Measurements from ENCODE around the gene HOXA11.

The HOXA11 gene

GRCh38 chr7:27182861-27183681 is 2.0 kb downstream of the HOXA11 start:
- Histone ChIP-seq H3K36me3 (ENCODE audit: control insufficient read depth in 1 of 2, insufficient read depth in 2 of 2, low read depth in 1 of 2, low read length in 2 of 2) (peaks cover 6 to 13% of the 10 kb centered on the region in 2 experiments), H4K91ac (ENCODE audit: low read length) (peak overlapping the region; percentile 58), H3K4me2 (ENCODE audit: low read length, poor library complexity, severe bottlenecking) (peak overlapping the region; percentile 88), H2BK15ac (ENCODE audit: low read depth, poor library complexity, severe bottlenecking) (no peak overlapping the region), H2BK5ac (ENCODE audit: low read depth, low read length, poor library complexity, severe bottlenecking) (peak overlapping the region; percentile 57), H2AFZ (ENCODE audit: low read depth, low read length) (no peak overlapping the region), H3K18ac (ENCODE audit: low read depth in 1 of 2, low read length in 2 of 2) (no peak overlapping the region), H3K27ac (ENCODE audit: low read length, poor library complexity, severe bottlenecking) (peak overlapping the region; percentile 70), H3K4ac (ENCODE audit: low read depth in 1 of 2, low read length in 2 of 2) (no peak overlapping the region), H3K4me1 (ENCODE audit: control insufficient read depth, insufficient read depth, low read depth, low read length) (peaks cover 18% of the 10 kb centered on the region), H2BK120ac (ENCODE audit: low read depth, low read length) (peak overlapping the region; percentile 43), H3K27me3 (ENCODE audit: control insufficient read depth in 1 of 2, insufficient read depth in 1 of 2, low read length in 2 of 2) (peaks cover 0 to under 1% of the 10 kb centered on the region in 2 experiments), H3K14ac (ENCODE audit: low read length in 2 of 2) (no peak overlapping the region), H3K9ac (ENCODE audit: low read length) (peak overlapping the region; percentile 94), H3K9me3 (ENCODE audit: control insufficient read depth, low read length) (no peaks in the 10 kb centered on the region), H3K79me1 (replicated peaks; ENCODE audit: low read length, poor library complexity, severe bottlenecking) (no peaks in the 10 kb centered on the region), H3K4me3 (ENCODE audit: insufficient read depth in 1 of 2, low read depth in 1 of 2, low read length in 2 of 2) (peak overlapping the region; percentile 68 to 84), H3K23ac (ENCODE audit: low read length in 2 of 2) (no peak overlapping the region), H2AK5ac (ENCODE audit: low read length, severe bottlenecking) (peak overlapping the region; percentile 40), H4K8ac (ENCODE audit: low read length) (peak overlapping the region; percentile 46), H2BK12ac (ENCODE audit: low read length in 2 of 2) (peak overlapping the region in 1 of 2 experiments; percentile 78)
- no peak for DNase-seq
- WGBS, result 7% methylated on average over 30 of the region's 39 CpGs

- 50% methylated on average over 1 of the region's 4 CpGs for WGBS
- DNase-seq, result no peak
- no peak overlapping the region for H2AFZ ChIP-seq (ENCODE audit: low read depth, low read length)
Observed at GRCh38 chr7:27182285-27182841, 2.7 kb downstream of the HOXA11 start.

GRCh38 chr7:27181795-27182275 is 3.2 kb downstream of the HOXA11 start:
- 64% methylated on average over 4 of the region's 4 CpGs for WGBS

More at GRCh38 chr7:27182285-27182841, 2.7 kb downstream of the HOXA11 start:
- Histone ChIP-seq H3K18ac (ENCODE audit: low read depth in 1 of 2, low read length in 2 of 2) (no peak overlapping the region), H2BK15ac (ENCODE audit: low read depth, poor library complexity, severe bottlenecking) (no peak overlapping the region), H3K23ac (ENCODE audit: low read length in 2 of 2) (no peak overlapping the region), H3K27me3 (ENCODE audit: control insufficient read depth in 1 of 2, insufficient read depth in 1 of 2, low read length in 2 of 2) (no peaks in the 10 kb centered on the region), H2BK5ac (ENCODE audit: low read depth, low read length, poor library complexity, severe bottlenecking) (peak overlapping the region; percentile 57), H2BK120ac (ENCODE audit: low read depth, low read length) (no peak overlapping the region), H4K91ac (ENCODE audit: low read length) (no peak overlapping the region), H3K4me1 (ENCODE audit: control insufficient read depth, insufficient read depth, low read depth, low read length) (peaks cover 18% of the 10 kb centered on the region), H3K36me3 (ENCODE audit: control insufficient read depth in 1 of 2, insufficient read depth in 2 of 2, low read depth in 1 of 2, low read length in 2 of 2) (peaks cover 6 to 14% of the 10 kb centered on the region in 2 experiments), H3K79me1 (replicated peaks; ENCODE audit: low read length, poor library complexity, severe bottlenecking) (no peaks in the 10 kb centered on the region), H3K9me3 (ENCODE audit: control insufficient read depth, low read length) (no peaks in the 10 kb centered on the region), H3K14ac (ENCODE audit: low read length in 2 of 2) (no peak overlapping the region), H2AK5ac (ENCODE audit: low read length, severe bottlenecking) (no peak overlapping the region), H3K4me3 (ENCODE audit: insufficient read depth in 1 of 2, low read depth in 1 of 2, low read length in 2 of 2) (peak overlapping the region; percentile 2 to 84), H2BK12ac (ENCODE audit: low read length in 2 of 2) (no peak overlapping the region), H3K4me2 (ENCODE audit: low read length, poor library complexity, severe bottlenecking) (peak overlapping the region; percentile 88), H3K9ac (ENCODE audit: low read length) (peak overlapping the region; percentile 94), H3K4ac (ENCODE audit: low read depth in 1 of 2, low read length in 2 of 2) (no peak overlapping the region), H4K8ac (ENCODE audit: low read length) (no peak overlapping the region), H3K27ac (ENCODE audit: low read length, poor library complexity, severe bottlenecking) (peak overlapping the region; percentile 70)

More at GRCh38 chr7:27181795-27182275, 3.2 kb downstream of the HOXA11 start:
- peaks cover 18% of the 10 kb centered on the region for H3K4me1 ChIP-seq (ENCODE audit: control insufficient read depth, insufficient read depth, low read depth, low read length)
- no peak overlapping the region for H3K4ac ChIP-seq (ENCODE audit: low read depth in 1 of 2, low read length in 2 of 2)
- H2BK12ac ChIP-seq (ENCODE audit: low read length in 2 of 2), result no peak overlapping the region
- peak overlapping the region; percentile 10 for H2AK5ac ChIP-seq (ENCODE audit: low read length, severe bottlenecking)
- H3K18ac ChIP-seq (ENCODE audit: low read depth in 1 of 2, low read length in 2 of 2), result no peak overlapping the region
- H2BK120ac ChIP-seq (ENCODE audit: low read depth, low read length), result no peak overlapping the region
- no peak overlapping the region for H2BK5ac ChIP-seq (ENCODE audit: low read depth, low read length, poor library complexity, severe bottlenecking)
- H3K27ac ChIP-seq (ENCODE audit: low read length, poor library complexity, severe bottlenecking), result peak overlapping the region; percentile 39
- H3K79me1 ChIP-seq (replicated peaks; ENCODE audit: low read length, poor library complexity, severe bottlenecking), result no peaks in the 10 kb centered on the region
- no peak overlapping the region for H3K14ac ChIP-seq (ENCODE audit: low read length in 2 of 2)
- H2BK15ac ChIP-seq (ENCODE audit: low read depth, poor library complexity, severe bottlenecking), result no peak overlapping the region
- DNase-seq, result no peak
- H3K4me2 ChIP-seq (ENCODE audit: low read length, poor library complexity, severe bottlenecking), result peak overlapping the region; percentile 49
- H2AFZ ChIP-seq (ENCODE audit: low read depth, low read length), result no peak overlapping the region
- peak overlapping the region in 1 of 2 experiments; percentile 23 for H3K23ac ChIP-seq (ENCODE audit: low read length in 2 of 2)
- peaks cover 6 to 19% of the 10 kb centered on the region in 2 experiments for H3K36me3 ChIP-seq (ENCODE audit: control insufficient read depth in 1 of 2, insufficient read depth in 2 of 2, low read depth in 1 of 2, low read length in 2 of 2)
- no peak overlapping the region for H4K8ac ChIP-seq (ENCODE audit: low read length)
- no peak overlapping the region for H3K4me3 ChIP-seq (ENCODE audit: insufficient read depth in 1 of 2, low read depth in 1 of 2, low read length in 2 of 2)
- H3K9me3 ChIP-seq (ENCODE audit: control insufficient read depth, low read length), result no peaks in the 10 kb centered on the region
- no peaks in the 10 kb centered on the region for H3K27me3 ChIP-seq (ENCODE audit: control insufficient read depth in 1 of 2, insufficient read depth in 1 of 2, low read length in 2 of 2)
- peak overlapping the region; percentile 94 for H3K9ac ChIP-seq (ENCODE audit: low read length)
- H4K91ac ChIP-seq (ENCODE audit: low read length), result no peak overlapping the region
